Spinal cord (tissue), 10 donors: ENCODE measurements around the gene CGN. TPM values are rescaled to one million over a fixed set of nuclear protein-coding genes. Genes with fewer than 3 reads are reported as not detected.

Experiments
- DNase-seq, 6 donors: peaks; one replicate each; pipeline versions ENCODE4 v3.0.0 to v3.0.0-alpha.2; 2013 to 2015; ENCODE audit warnings: low spot score in 6 of 6, low read depth in 4 of 6
- H3K27ac ChIP-seq: one replicate; pipeline ENCODE4 v1.5.1; 2013; ENCODE audit warnings: low read depth, low read length, control low read depth
- H3K27me3 ChIP-seq: one replicate; pipeline ENCODE4 v1.6.1; 2013; ENCODE audit warnings: low read length; ENCODE audit not compliant: control insufficient read depth, insufficient read depth
- H3K36me3 ChIP-seq: one replicate; pipeline ENCODE4 v1.6.1; 2013; ENCODE audit warnings: low read length; ENCODE audit not compliant: control insufficient read depth, insufficient read depth
- H3K4me1 ChIP-seq: one replicate; pipeline ENCODE4 v1.6.1; 2013; ENCODE audit warnings: low read length; ENCODE audit not compliant: control insufficient read depth, insufficient read depth
- H3K4me3 ChIP-seq: one replicate; pipeline ENCODE4 v1.5.1; 2013; ENCODE audit warnings: low read depth, low read length, control low read depth
- H3K9me3 ChIP-seq: one replicate; pipeline ENCODE4 v1.6.1; 2013; ENCODE audit warnings: low read length; ENCODE audit not compliant: control insufficient read depth, insufficient read depth
- WGBS: methylation state at CpG from one replicate; pipeline ENCODE4 v1.1.5; 2013; ENCODE audit warnings: missing lambda C conversion rate; ENCODE audit not compliant: insufficient coverage; 5-methylcytosine and 5-hydroxymethylcytosine counted together
- long read RNA-seq, 4 donors: transcript quantifications; one replicate each; lab custom pipeline, GENCODE V29; 2026
- polyA plus RNA-seq, 2 donors: library from polyadenylated mRNA; unstranded; fragments of 120-200 nt; gene quantifications; one replicate each; pipeline ENCODE4 v1.2.1, GENCODE V29; 2013; ENCODE audit not compliant: insufficient read length in 2 of 2
- total RNA-seq, 2 donors: library from RNA; depleted of rRNA in 1 of 2; stranded (reverse); fragments of 120-200 nt in 1 of 2; fragments of >200 nt in 1 of 2; gene quantifications; one replicate each; pipeline versions ENCODE4 v1.2.3 to v1.2.4, GENCODE V29; 2013 to 2014
- donor health status: healthy.

CGN gene, protein sequence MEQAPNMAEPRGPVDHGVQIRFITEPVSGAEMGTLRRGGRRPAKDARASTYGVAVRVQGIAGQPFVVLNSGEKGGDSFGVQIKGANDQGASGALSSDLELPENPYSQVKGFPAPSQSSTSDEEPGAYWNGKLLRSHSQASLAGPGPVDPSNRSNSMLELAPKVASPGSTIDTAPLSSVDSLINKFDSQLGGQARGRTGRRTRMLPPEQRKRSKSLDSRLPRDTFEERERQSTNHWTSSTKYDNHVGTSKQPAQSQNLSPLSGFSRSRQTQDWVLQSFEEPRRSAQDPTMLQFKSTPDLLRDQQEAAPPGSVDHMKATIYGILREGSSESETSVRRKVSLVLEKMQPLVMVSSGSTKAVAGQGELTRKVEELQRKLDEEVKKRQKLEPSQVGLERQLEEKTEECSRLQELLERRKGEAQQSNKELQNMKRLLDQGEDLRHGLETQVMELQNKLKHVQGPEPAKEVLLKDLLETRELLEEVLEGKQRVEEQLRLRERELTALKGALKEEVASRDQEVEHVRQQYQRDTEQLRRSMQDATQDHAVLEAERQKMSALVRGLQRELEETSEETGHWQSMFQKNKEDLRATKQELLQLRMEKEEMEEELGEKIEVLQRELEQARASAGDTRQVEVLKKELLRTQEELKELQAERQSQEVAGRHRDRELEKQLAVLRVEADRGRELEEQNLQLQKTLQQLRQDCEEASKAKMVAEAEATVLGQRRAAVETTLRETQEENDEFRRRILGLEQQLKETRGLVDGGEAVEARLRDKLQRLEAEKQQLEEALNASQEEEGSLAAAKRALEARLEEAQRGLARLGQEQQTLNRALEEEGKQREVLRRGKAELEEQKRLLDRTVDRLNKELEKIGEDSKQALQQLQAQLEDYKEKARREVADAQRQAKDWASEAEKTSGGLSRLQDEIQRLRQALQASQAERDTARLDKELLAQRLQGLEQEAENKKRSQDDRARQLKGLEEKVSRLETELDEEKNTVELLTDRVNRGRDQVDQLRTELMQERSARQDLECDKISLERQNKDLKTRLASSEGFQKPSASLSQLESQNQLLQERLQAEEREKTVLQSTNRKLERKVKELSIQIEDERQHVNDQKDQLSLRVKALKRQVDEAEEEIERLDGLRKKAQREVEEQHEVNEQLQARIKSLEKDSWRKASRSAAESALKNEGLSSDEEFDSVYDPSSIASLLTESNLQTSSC
- total RNA-seq (1 to 10 TPM; 2.4 to 4.1 TPM), polyA plus RNA-seq (10 to 100 TPM in 1 of 2 donors, 1 to 10 TPM in 1; 6.9 to 14.1 TPM)
- long read RNA-seq, donor 1 = 0 reads
- long read RNA-seq, donor 2 = 0 reads
- long read RNA-seq, donor 3 = 0 reads
- long read RNA-seq, donor 4 = 0 reads

DNA sequence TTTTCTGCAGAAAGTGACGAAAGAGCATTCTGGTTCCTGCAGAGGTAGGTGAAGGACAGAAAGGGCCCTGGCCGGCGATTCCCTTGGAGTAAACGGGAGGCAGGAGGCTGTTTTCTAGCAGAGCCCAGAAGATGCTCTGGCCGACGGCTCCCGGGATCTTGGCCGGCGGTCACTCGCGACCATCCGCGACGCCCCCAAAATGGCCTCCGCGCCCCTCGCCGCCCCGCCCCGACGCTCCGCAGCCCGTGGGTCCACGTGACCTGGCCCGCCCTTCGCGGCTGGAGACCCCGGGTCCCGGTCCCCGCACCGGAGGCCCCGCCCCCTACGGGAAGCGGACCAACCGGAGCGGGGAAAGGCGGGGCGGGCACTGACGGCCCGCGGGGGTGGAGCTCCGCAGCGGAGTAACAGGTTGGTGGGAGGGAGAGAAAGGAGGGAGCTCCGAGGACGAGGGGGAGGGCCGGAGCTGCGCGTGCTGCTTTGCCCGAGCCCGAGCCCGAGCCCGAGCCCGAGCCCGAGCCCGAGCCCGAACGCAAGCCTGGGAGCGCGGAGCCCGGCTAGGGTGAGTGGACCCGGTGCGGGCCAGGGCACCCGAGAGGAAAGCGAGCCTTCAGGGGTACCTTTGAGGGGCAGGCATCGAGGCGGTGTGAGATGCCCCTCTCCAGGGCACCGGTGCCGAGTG is at the start of gene CGN:
Gene CGN, plus strand, starts transcription at position 431 of the 679 bp plus-strand sequence. CDS start 7,133 bp downstream, outside the sequence.
- under 1% methylated on average over 68 of the region's 68 CpGs for WGBS
- peak; percentile 82 to 99 (median 94) for DNase-seq
- Histone ChIP-seq H3K36me3 (no peaks in the 10 kb centered on the region), H3K27ac (peak within 1 kb of the TSS; percentile 65), H3K4me3 (peak within 1 kb of the TSS; percentile 62), H3K9me3 (no peaks in the 10 kb centered on the region), H3K27me3 (peaks cover 8% of the 10 kb centered on the region), H3K4me1 (peaks cover 22% of the 10 kb centered on the region)

- Histone ChIP-seq H3K36me3 (no peaks in the 10 kb centered on the region), H3K4me1 (peaks cover 4% of the 10 kb centered on the region), H3K27me3 (no peaks in the 10 kb centered on the region), H3K4me3 (no peak overlapping the region), H3K9me3 (no peaks in the 10 kb centered on the region), H3K27ac (no peak overlapping the region)
- DNase-seq = no peak
- WGBS = 78% methylated on average over 1 of the region's 5 CpGs
These were observed 49.5 kb upstream of the CGN start for GRCh38 chr1:151461694-151462093.

DNA sequence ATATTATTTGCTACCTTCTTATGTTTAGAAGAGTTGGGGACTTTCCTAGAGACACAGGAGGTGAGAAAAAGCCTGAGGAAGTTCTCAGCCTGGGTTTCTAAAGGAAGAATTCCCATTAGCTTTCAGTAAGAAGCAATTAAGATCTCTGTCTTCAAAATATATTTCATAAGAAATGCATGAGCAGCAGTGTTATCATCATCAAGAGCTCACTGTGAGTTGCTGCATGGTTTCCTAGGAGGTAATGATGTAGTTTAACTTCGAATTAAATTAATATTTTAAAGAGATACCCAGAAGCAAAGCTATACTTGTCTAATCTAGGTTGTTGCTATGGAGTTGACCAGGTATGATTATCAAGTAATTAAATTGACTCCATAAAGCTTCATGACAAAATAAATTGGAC is 46.2 kb upstream of the CGN start:
- H3K27me3 ChIP-seq = no peaks in the 10 kb centered on the region
- no peak overlapping the region for H3K4me3 ChIP-seq
- WGBS = no CpG with 5 or more reads among the region's 1 CpG
- peak in 1 of 6 donors; percentile 70 for DNase-seq
- H3K9me3 ChIP-seq = no peaks in the 10 kb centered on the region
- H3K36me3 ChIP-seq = no peaks in the 10 kb centered on the region
- no peak overlapping the region for H3K27ac ChIP-seq
- H3K4me1 ChIP-seq = no peaks in the 10 kb centered on the region

GRCh38 chr1:151472856-151473731 is 38.1 kb upstream of the CGN start:
- Histone ChIP-seq H3K27me3 (no peaks in the 10 kb centered on the region), H3K4me1 (peaks cover 2% of the 10 kb centered on the region), H3K36me3 (no peaks in the 10 kb centered on the region), H3K27ac (peak overlapping the region; percentile 36), H3K4me3 (peak overlapping the region; percentile 51), H3K9me3 (no peaks in the 10 kb centered on the region)
- peak; percentile 31 to 83 (median 46) for DNase-seq
- WGBS = under 1% methylated on average over 27 of the region's 36 CpGs

DNA sequence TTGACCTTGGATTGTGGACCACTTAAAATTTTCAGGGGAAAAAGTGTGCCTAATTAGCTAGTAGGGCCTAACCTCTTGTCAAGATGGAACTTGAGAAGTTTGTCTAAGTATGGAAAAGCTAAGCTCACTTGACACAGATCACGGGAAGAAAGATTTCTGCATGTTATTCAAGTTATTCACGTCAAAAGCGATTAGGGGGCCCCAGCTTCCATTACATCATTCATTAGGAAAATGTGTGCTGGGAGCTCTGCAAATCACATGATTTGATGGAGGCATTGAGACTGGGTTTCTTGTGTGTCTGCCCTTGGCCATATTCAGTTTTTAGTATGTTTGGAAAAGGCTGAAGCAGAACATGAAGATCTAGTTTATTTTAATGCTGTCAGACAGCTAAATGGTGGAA is 36.4 kb upstream of the CGN start:
- H3K36me3 ChIP-seq = no peaks in the 10 kb centered on the region
- DNase-seq = no peak
- H3K27ac ChIP-seq = no peak overlapping the region
- no peak overlapping the region for H3K4me3 ChIP-seq
- WGBS = no CpG with 5 or more reads among the region's 3 CpGs
- no peaks in the 10 kb centered on the region for H3K27me3 ChIP-seq
- H3K4me1 ChIP-seq = peaks cover 2% of the 10 kb centered on the region
- no peaks in the 10 kb centered on the region for H3K9me3 ChIP-seq

- no peaks in the 10 kb centered on the region for H3K27me3 ChIP-seq
- no CpG with 5 or more reads among the region's 1 CpG for WGBS
- H3K4me3 ChIP-seq = no peak overlapping the region
- no peaks in the 10 kb centered on the region for H3K36me3 ChIP-seq
- H3K9me3 ChIP-seq = no peaks in the 10 kb centered on the region
- no peak overlapping the region for H3K27ac ChIP-seq
- no peak for DNase-seq
- H3K4me1 ChIP-seq = peaks cover 2% of the 10 kb centered on the region
These were observed 36.0 kb upstream of the CGN start for GRCh38 chr1:151475175-151475574.

DNA sequence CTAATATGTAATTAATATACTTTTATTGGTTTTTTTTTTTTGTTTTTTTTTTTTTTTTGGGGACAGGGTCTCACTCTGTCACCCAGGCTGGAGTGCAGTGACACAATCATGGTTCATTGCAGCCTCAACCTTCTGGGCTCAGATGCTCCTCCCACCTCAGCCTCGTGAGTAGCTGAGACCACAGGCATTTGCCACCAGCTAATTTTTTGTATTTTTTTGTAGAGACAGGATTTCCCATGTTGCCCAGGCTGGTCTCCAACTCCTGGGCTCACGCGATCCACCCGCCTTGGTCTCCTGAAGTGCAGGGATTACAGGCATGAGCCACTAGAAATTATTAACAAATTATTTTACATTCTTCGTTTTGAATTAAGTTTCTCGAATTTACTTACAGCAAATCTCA is 35.1 kb upstream of the CGN start:
- H3K27me3 ChIP-seq = no peaks in the 10 kb centered on the region
- no peak overlapping the region for H3K27ac ChIP-seq
- no peaks in the 10 kb centered on the region for H3K36me3 ChIP-seq
- H3K4me3 ChIP-seq = no peak overlapping the region
- no peak for DNase-seq
- H3K4me1 ChIP-seq = peaks cover 2% of the 10 kb centered on the region
- 100% methylated on average over 3 of the region's 6 CpGs for WGBS
- H3K9me3 ChIP-seq = no peaks in the 10 kb centered on the region

GRCh38 chr1:151477066-151477465 is 34.1 kb upstream of the CGN start:
- no peak overlapping the region for H3K4me3 ChIP-seq
- no peak overlapping the region for H3K27ac ChIP-seq
- no peaks in the 10 kb centered on the region for H3K36me3 ChIP-seq
- no peaks in the 10 kb centered on the region for H3K27me3 ChIP-seq
- WGBS = 93% methylated on average over 2 of the region's 3 CpGs
- no peak for DNase-seq
- no peaks in the 10 kb centered on the region for H3K9me3 ChIP-seq
- peaks cover 2% of the 10 kb centered on the region for H3K4me1 ChIP-seq
